NOMO-1 treated with DMSO at 0.1 percent for 48 hours (cell line): ENCODE results near the gene OGFRL1.
A peak's percentile ranks its signal among the peaks of the same experiment; 100 is the strongest.

ENCODE experiments used
- DNase-seq: peaks from one replicate; lab custom pipeline; 2025; ENCODE audit not compliant: unreplicated experiment; lab: John Stamatoyannopoulos, UW

The OGFRL1 gene

DNA sequence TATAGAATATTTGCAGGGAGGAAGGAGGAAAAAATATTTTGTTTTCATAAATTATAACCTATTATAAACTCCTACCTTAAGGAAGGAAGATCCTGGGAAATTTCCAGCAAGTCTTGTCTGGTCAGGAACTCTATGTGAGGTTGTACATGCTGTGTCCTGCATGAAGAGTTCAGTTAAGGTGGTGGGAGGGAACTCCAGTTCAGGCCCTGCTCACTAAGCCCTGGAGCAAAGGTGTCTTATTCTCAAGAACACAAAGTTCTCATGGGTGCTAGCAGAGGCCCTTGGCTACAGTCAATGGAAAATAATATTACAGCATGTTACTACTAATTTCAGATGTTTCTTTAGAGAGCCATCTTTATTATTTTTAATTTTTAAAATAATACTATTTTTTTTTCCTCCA, 3.8 kb upstream of the OGFRL1 start:
- DNase-seq, result no peak

DNA sequence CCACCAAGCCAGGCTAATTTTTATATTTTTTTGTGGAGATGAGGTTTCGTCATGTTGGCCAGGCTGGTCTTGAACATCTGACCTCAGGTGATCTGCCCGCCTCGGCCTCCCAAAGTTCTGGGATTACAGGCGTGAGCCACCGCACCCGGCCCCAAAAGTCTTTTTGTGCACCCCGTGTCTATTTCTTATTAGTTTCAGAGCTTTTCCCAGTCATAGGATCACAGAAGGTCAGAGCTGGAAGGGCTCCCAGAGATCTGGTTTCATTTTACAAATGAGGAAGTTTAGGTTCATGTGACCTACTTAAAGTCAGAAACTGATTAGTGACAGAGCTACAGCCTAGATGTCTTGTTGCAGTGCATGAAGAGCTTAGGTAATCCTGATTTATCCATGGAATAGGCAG, 1.6 kb upstream of the OGFRL1 start:
- DNase-seq, result peak; percentile 57

GRCh38 chr6:71287926-71288227, 734 bp upstream of the OGFRL1 start:
- no peak for DNase-seq

GRCh38 chr6:71289039-71289801, 609 bp downstream of the OGFRL1 start:
- DNase-seq, result peak; percentile 49

DNA sequence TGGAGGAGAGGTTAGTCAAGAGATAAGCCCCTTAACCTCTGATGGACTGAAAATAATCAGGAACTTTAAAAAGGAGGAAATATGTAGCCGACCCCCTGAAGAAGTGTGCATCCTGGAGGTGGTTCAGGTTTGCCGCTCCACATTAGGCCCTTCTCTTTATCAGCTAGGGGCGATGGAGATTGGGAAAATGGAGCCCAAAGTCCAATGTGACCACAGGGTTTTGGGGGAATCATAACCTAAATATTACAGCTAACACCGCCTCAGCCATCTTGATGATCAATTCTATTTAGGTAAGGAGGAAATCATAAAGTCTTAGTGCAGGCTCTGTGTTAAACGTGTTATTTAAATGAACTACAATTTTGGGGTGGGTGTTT, 1.2 kb downstream of the OGFRL1 start:
- DNase-seq, result no peak

- DNase-seq, result no peak
Measured at GRCh38 chr6:71290611-71291010, 2.0 kb downstream of the OGFRL1 start.

GRCh38 chr6:71292001-71292400, 3.4 kb downstream of the OGFRL1 start:
- DNase-seq, result no peak

DNA sequence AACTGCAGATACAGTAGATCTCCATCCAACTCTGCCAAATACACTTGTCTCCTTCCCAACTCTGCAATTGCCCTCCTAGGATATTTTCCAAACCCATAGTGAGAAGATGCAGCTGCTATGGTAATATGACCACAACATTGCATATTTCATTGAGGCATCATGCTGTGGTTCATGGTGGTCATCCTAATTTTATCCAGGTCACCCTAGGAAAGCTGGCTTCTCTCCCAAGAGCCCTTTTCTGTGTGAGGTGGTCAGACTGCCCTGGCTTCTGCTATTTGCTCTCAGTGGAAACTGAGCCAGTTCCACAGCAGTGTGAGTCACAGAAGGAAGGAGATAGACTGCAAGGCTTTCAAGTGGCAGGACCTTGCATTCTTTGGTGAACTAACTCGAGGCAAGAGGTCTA, 5.5 kb downstream of the OGFRL1 start:
- no peak for DNase-seq

GRCh38 chr6:71298459-71298858, 9.8 kb downstream of the OGFRL1 start:
- no peak for DNase-seq

DNA sequence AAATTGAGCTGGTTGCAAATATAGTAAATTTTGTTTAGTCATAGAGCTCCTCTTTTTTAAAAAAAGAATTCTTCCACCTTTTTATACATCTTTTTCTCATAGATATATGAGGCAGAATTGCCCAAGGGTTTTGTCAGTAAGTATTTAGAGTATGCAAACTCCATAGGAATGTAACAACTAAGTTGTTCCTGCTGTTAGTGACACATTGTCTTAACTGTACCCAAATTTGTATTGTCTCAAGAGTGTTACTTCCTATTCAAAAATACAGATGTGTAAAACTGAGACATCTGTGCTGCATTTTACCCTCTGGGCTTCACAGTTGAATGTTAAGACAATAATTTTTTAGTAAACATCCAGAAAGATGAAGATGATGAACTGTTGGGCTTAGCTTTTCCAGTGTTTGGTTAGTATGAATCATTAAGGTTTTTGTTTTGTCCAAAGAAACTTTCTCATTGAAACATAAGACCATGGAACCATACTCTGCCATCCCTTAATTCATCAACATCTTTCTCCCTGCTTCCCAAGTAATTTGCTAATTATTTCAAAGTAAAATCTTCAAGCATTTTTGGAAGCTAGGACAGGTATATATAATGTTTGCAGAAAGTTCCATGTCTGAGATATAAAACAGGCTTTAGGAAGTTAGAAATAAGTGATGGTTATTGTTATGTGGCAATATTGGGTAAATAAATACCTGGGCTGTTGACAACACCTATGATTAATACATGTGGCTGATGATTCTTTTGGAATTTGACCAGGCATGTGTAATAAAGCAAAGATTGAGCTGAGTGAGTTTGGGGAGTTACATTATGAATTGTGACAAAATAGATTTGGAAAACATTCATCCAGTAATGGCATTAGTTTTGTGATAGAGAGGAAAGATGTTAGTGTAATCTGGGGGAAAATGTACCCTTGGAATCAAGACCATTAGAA, 11.2 kb downstream of the OGFRL1 start:
- no peak for DNase-seq

DNA sequence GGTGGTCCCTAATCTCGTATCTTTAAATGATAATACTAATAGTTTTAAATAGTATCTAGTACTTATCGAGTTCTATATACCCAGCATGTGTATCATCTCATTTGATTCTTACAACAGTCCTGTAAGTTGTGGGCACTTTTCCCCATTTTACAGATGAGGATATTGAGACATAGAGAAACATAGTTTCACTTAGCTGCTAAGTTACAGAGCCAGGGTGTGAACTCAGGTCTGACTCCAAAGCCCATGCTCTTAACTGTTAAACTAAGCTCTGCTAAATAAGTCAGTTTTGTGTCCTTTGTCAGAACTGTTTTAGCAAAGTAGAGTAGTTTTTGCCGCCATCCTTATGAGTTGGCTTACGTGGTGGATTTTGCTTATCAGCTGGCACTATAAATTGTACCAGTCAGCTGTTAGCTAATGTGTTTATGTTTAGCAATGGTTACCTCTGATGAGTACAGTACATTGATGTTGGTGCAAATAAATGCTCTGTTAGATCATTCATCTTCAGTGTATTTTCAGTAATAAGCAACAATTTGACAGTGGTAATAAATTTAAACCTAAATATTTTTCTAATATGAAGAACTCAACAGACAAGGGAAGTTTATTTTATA, 12.1 kb downstream of the OGFRL1 start:
- no peak for DNase-seq

DNA sequence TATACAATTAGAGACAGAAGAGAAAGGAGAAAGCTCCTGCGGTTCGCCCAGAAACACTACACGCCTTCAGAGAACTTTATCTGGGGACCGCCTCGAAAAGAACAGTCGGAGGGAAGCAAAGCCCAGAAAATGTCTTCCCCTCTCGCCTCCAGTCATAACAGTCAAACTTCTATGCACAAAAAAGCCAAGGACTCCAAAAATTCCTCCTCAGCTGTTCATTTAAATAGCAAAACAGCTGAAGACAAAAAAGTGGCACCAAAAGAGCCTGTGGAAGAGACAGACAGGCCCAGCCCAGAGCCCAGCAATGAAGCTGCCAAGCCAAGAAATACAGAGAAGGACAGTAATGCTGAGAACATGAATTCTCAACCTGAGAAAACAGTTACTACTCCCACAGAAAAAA, 12.9 kb downstream of the OGFRL1 start:
- no peak for DNase-seq

DNA sequence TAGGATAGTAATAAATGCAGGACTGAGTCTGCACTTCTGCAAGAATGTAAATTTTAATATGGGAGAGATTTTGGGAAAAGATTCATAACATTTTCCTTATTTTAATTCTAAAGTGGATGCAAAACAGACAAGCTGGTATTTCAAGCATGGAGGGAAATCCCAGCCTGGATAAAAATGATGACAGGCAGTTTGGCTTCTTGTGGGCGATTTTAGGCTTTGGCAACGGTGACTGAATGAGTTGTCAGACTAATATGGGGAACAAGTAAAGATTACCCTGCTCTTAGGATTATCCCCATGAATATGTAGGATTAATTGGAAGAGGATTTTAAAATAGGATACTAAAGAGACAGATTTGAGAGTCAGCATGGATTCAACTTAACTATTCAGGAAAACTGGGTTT, 21.0 kb downstream of the OGFRL1 start:
- no peak for DNase-seq

GRCh38 chr6:71310261-71310660, 21.6 kb downstream of the OGFRL1 start:
- DNase-seq, result no peak

DNA sequence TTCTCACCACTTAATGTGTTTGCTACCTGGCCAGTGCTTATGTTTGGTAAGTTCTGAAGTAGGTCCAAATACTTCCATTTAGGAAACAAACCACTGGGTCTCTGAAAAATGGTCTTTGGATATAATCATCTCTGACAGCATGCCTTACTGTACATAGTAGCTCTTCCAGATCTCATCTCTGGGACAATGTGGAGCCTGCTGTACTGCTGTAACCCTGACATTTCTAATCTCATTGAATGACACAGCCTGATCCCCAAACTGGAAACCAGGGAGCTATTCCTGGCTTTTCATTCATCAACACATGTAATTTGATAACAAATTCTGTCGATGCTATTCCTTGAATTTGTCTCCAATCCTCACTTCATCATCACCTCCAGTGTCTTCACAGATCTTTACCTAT, 23.5 kb downstream of the OGFRL1 start:
- DNase-seq, result no peak

DNA sequence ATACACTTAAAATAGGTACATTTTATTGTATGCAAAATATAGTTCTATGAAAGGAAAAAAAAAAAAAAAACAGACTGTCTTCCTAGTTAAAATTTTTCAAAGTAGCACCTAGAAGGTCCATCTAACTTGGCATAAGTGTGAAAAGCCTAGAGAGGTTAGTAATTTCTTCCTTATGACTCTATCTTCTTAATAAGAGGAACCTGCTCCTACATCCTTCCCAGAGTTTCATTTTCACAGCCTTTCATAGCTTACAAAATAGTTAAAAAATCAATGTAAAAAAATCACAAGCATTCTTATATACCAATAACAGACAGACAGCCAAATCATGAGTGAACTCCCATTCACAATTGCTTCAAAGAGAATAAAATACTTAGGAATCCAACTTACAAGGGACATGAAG, 28.8 kb downstream of the OGFRL1 start:
- DNase-seq, result no peak

- no peak for DNase-seq
Measured at GRCh38 chr6:71320041-71320440, 31.4 kb downstream of the OGFRL1 start.

GRCh38 chr6:71321314-71321713, 32.7 kb downstream of the OGFRL1 start:
- DNase-seq, result no peak

GRCh38 chr6:71324194-71324785, 35.7 kb downstream of the OGFRL1 start:
- DNase-seq, result no peak

DNA sequence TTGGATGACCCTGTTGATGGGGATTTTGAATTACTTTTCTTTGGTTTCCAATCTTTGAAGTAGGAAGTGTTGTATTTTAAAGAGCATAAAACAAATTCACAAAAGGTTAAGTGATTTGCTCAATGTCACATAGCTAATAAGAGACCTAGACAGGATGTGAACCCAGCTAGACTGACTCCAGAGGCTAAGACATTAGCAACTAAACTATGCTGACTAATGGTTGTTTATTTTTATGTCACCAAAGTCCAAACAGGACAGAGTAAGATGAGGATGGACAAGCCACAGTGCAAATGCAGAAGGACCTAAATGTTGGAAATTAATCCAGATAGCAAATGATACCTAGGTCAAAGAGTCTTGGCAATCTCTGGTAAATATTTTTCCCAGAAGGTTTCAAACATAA, 38.0 kb downstream of the OGFRL1 start:
- no peak for DNase-seq

- DNase-seq, result no peak
Measured at GRCh38 chr6:71330501-71330900, 41.9 kb downstream of the OGFRL1 start.

GRCh38 chr6:71332012-71332411, 43.4 kb downstream of the OGFRL1 start:
- no peak for DNase-seq
